ENCODE results near the gene CKB. TPM values are rescaled to one million over a fixed set of nuclear protein-coding genes. Genes with fewer than 3 reads are reported as not detected.
"Not testable (repeated sequence)": the region's sequence is repeated elsewhere in the genome, so short reads cannot be mapped to it uniquely, and the experiment has no call there.

CKB gene
- total and polyA plus RNA-seq, 2 donors = 121 to 1,521 TPM

- not testable (repeated sequence) for H3K4me3 ChIP-seq (ENCODE audit: low read depth, low read length); H3K36me3 ChIP-seq (ENCODE audit: insufficient read depth); DNase-seq (ENCODE audit: extremely low spot score); H3K4me1 ChIP-seq (ENCODE audit: insufficient read depth)
- H3K27ac ChIP-seq (ENCODE audit: low read depth) = peak overlapping the region; percentile 66
- WGBS = 95% methylated on average over 8 of the region's 8 CpGs
Measured at GRCh38 chr14:103512180-103512579, 10.4 kb downstream of the CKB start.

- Histone ChIP-seq H3K4me1 (ENCODE audit: insufficient read depth) (no peaks in the 10 kb centered on the region), H3K27ac (ENCODE audit: low read depth) (no peak overlapping the region), H3K4me3 (ENCODE audit: low read depth, low read length) (no peak overlapping the region), H3K36me3 (ENCODE audit: insufficient read depth) (no peaks in the 10 kb centered on the region)
- no peak for DNase-seq (ENCODE audit: extremely low spot score)
- WGBS = 86% methylated on average over 26 of the region's 26 CpGs
Measured at GRCh38 chr14:103510724-103511693, 11.6 kb downstream of the CKB start.

- Histone ChIP-seq H3K4me1 (ENCODE audit: insufficient read depth) (no peaks in the 10 kb centered on the region), H3K36me3 (ENCODE audit: insufficient read depth) (no peaks in the 10 kb centered on the region), H3K27ac (ENCODE audit: low read depth) (no peak overlapping the region), H3K4me3 (ENCODE audit: low read depth, low read length) (no peak overlapping the region)
- DNase-seq (ENCODE audit: extremely low spot score) = no peak
- 86% methylated on average over 11 of the region's 11 CpGs for WGBS
Measured at GRCh38 chr14:103509864-103510723, 12.5 kb downstream of the CKB start.

- H3K4me3 ChIP-seq (ENCODE audit: low read depth, low read length) = no peak overlapping the region
- WGBS = 88% methylated on average over 16 of the region's 16 CpGs
- H3K36me3 ChIP-seq (ENCODE audit: insufficient read depth) = peaks cover 4% of the 10 kb centered on the region
- DNase-seq (ENCODE audit: extremely low spot score) = no peak
- H3K4me1 ChIP-seq (ENCODE audit: insufficient read depth) = no peaks in the 10 kb centered on the region
- no peak overlapping the region for H3K27ac ChIP-seq (ENCODE audit: low read depth)
Measured at GRCh38 chr14:103508521-103509329, 13.9 kb downstream of the CKB start.

GRCh38 chr14:103507751-103508150 is 14.9 kb downstream of the CKB start:
- 88% methylated on average over 3 of the region's 3 CpGs for WGBS
- H3K27ac ChIP-seq (ENCODE audit: low read depth) = no peak overlapping the region
- H3K4me1 ChIP-seq (ENCODE audit: insufficient read depth) = no peaks in the 10 kb centered on the region
- DNase-seq (ENCODE audit: extremely low spot score) = no peak
- peaks cover 4% of the 10 kb centered on the region for H3K36me3 ChIP-seq (ENCODE audit: insufficient read depth)
- H3K4me3 ChIP-seq (ENCODE audit: low read depth, low read length) = no peak overlapping the region

- no peaks in the 10 kb centered on the region for H3K4me1 ChIP-seq (ENCODE audit: insufficient read depth)
- no peak overlapping the region for H3K27ac ChIP-seq (ENCODE audit: low read depth)
- peaks cover 4% of the 10 kb centered on the region for H3K36me3 ChIP-seq (ENCODE audit: insufficient read depth)
- H3K4me3 ChIP-seq (ENCODE audit: low read depth, low read length) = no peak overlapping the region
- no peak for DNase-seq (ENCODE audit: extremely low spot score)
- WGBS = 83% methylated on average over 8 of the region's 8 CpGs
Measured at GRCh38 chr14:103504991-103505565, 17.6 kb downstream of the CKB start.

- Histone ChIP-seq H3K27ac (ENCODE audit: low read depth) (no peak overlapping the region), H3K36me3 (ENCODE audit: insufficient read depth) (peaks cover 4% of the 10 kb centered on the region), H3K4me1 (ENCODE audit: insufficient read depth) (no peaks in the 10 kb centered on the region), H3K4me3 (ENCODE audit: low read depth, low read length) (no peak overlapping the region)
- 93% methylated on average over 12 of the region's 12 CpGs for WGBS
- DNase-seq (ENCODE audit: extremely low spot score) = no peak
Measured at GRCh38 chr14:103503296-103503695, 19.3 kb downstream of the CKB start.

GRCh38 chr14:103502877-103503276 is 19.8 kb downstream of the CKB start:
- Histone ChIP-seq H3K27ac (ENCODE audit: low read depth) (no peak overlapping the region), H3K4me3 (ENCODE audit: low read depth, low read length) (no peak overlapping the region), H3K36me3 (ENCODE audit: insufficient read depth) (peaks cover 4% of the 10 kb centered on the region), H3K4me1 (ENCODE audit: insufficient read depth) (no peaks in the 10 kb centered on the region)
- DNase-seq (ENCODE audit: extremely low spot score) = no peak
- WGBS = 96% methylated on average over 18 of the region's 18 CpGs

GRCh38 chr14:103501921-103502669 is 20.5 kb downstream of the CKB start:
- Histone ChIP-seq H3K4me1 (ENCODE audit: insufficient read depth) (no peaks in the 10 kb centered on the region), H3K27ac (ENCODE audit: low read depth) (no peak overlapping the region)

GRCh38 chr14:103501041-103501870 is 21.4 kb downstream of the CKB start:
- no peak for DNase-seq (ENCODE audit: extremely low spot score)
- peaks cover 4% of the 10 kb centered on the region for H3K36me3 ChIP-seq (ENCODE audit: insufficient read depth)
- WGBS = 64% methylated on average over 11 of the region's 11 CpGs
- no peaks in the 10 kb centered on the region for H3K4me1 ChIP-seq (ENCODE audit: insufficient read depth)
- H3K4me3 ChIP-seq (ENCODE audit: low read depth, low read length) = no peak overlapping the region
- H3K27ac ChIP-seq (ENCODE audit: low read depth) = no peak overlapping the region

More at GRCh38 chr14:103501921-103502669, 20.5 kb downstream of the CKB start:
- whole genome bisulfite sequencing = 89% methylated on average over 9 of the region's 9 CpGs
- DNase-seq (ENCODE audit: extremely low spot score) = no peak
- Histone ChIP-seq H3K4me3 (ENCODE audit: low read depth, low read length) (no peak overlapping the region), H3K36me3 (ENCODE audit: insufficient read depth) (peaks cover 4% of the 10 kb centered on the region)

- Histone ChIP-seq H3K36me3 (ENCODE audit: insufficient read depth) (peaks cover 4% of the 10 kb centered on the region), H3K4me1 (ENCODE audit: insufficient read depth) (no peaks in the 10 kb centered on the region), H3K4me3 (ENCODE audit: low read depth, low read length) (no peak overlapping the region), H3K27ac (ENCODE audit: low read depth) (no peak overlapping the region)
- DNase-seq (ENCODE audit: extremely low spot score) = peak; percentile 72
- WGBS = 39% methylated on average over 17 of the region's 17 CpGs
Measured at GRCh38 chr14:103500148-103500990, 22.3 kb downstream of the CKB start.
